ENCODE data around the gene PAM. TPM values are rescaled to one million over a fixed set of nuclear protein-coding genes. Genes with fewer than 3 reads are reported as not detected.
"Not testable (repeated sequence)": the region's sequence is repeated elsewhere in the genome, so short reads cannot be mapped to it uniquely, and the experiment has no call there.

The PAM gene
- total RNA-seq, 1 experiment from 2014 or later = 131 TPM

DNA sequence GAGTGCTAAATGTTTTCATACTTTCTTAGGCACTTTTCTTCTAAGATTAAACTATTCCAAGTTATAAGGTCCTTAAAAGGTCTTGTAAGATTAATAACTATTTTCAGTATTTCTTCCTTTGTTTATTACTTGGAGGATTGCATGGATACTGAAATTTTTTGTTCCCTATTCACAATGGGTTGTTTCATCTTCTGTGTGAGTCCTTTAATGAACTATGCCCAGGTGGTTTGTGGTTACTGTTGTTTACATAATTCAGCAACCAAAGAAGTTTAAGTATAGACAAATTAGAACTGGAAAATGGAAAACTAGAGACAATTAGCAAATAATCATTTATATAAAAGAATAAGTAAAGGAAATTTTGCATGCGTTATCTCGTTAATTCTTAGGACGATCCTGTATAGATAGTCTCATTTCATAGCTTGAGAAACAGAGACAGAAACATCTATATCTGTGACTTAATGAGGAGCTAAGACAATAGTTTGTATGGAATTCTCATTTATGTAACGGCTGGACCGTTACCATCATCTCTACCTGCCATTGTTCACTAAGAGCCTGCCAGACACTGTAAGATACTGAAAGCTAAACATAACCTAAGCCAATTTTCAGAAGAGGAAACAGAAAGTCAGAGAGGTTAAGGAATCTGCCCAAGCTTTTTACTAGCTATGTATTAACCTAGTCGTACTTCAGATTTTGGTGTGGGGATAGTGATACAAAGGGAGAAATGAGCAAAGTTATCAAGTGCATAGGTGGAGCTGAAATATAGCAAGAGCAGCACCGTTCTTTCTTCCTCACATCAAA lies 148.2 kb downstream of the PAM start:
- DNase-seq (ENCODE audit: low read depth, low spot score) (no peak), ATAC-seq (no peak; the same call in 1 of the 2 replicates)
- Histone ChIP-seq H3K36me3 (ENCODE audit: control insufficient read depth, insufficient read depth, low read length) (no peaks in the 10 kb centered on the region), H3K27ac (ENCODE audit: low read length) (no peak overlapping the region), H3K4me3 (ENCODE audit: low read depth in 2 of 2, low read length in 2 of 2) (no peak overlapping the region), H3K27me3 (ENCODE audit: control insufficient read depth, insufficient read depth, low read length) (no peaks in the 10 kb centered on the region), H3K9me3 (ENCODE audit: control insufficient read depth, insufficient read depth, low read depth, low read length) (no peaks in the 10 kb centered on the region), H3K4me1 (ENCODE audit: control insufficient read depth, insufficient read depth, low read length) (no peaks in the 10 kb centered on the region; the same call in 1 of the 2 replicates)
- CTCF ChIA-PET = interaction anchor here (0.7 kb wide), 1 partner anchor 8 kb away, joined by 4 read pairs; no protein-coding TSS in a partner anchor
- POLR2A ChIA-PET = no interaction called here
- BruUV-seq (replicated peaks) = no TSS peak
- TF ChIP-seq, protein P1, sequence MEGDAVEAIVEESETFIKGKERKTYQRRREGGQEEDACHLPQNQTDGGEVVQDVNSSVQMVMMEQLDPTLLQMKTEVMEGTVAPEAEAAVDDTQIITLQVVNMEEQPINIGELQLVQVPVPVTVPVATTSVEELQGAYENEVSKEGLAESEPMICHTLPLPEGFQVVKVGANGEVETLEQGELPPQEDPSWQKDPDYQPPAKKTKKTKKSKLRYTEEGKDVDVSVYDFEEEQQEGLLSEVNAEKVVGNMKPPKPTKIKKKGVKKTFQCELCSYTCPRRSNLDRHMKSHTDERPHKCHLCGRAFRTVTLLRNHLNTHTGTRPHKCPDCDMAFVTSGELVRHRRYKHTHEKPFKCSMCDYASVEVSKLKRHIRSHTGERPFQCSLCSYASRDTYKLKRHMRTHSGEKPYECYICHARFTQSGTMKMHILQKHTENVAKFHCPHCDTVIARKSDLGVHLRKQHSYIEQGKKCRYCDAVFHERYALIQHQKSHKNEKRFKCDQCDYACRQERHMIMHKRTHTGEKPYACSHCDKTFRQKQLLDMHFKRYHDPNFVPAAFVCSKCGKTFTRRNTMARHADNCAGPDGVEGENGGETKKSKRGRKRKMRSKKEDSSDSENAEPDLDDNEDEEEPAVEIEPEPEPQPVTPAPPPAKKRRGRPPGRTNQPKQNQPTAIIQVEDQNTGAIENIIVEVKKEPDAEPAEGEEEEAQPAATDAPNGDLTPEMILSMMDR (IDR thresholded peaks at IDR 0.05) = no peak
- TF ChIP-seq, protein P2, sequence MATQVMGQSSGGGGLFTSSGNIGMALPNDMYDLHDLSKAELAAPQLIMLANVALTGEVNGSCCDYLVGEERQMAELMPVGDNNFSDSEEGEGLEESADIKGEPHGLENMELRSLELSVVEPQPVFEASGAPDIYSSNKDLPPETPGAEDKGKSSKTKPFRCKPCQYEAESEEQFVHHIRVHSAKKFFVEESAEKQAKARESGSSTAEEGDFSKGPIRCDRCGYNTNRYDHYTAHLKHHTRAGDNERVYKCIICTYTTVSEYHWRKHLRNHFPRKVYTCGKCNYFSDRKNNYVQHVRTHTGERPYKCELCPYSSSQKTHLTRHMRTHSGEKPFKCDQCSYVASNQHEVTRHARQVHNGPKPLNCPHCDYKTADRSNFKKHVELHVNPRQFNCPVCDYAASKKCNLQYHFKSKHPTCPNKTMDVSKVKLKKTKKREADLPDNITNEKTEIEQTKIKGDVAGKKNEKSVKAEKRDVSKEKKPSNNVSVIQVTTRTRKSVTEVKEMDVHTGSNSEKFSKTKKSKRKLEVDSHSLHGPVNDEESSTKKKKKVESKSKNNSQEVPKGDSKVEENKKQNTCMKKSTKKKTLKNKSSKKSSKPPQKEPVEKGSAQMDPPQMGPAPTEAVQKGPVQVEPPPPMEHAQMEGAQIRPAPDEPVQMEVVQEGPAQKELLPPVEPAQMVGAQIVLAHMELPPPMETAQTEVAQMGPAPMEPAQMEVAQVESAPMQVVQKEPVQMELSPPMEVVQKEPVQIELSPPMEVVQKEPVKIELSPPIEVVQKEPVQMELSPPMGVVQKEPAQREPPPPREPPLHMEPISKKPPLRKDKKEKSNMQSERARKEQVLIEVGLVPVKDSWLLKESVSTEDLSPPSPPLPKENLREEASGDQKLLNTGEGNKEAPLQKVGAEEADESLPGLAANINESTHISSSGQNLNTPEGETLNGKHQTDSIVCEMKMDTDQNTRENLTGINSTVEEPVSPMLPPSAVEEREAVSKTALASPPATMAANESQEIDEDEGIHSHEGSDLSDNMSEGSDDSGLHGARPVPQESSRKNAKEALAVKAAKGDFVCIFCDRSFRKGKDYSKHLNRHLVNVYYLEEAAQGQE (IDR thresholded peaks at IDR 0.05; ENCODE audit: insufficient read depth in 1 of 2, low read depth in 2 of 2, low read length in 1 of 2) = no peak
- TF ChIP-seq POLR2AphosphoS5 (IDR thresholded peaks at IDR 0.05; ENCODE audit: low read depth, low read length) (no peak), TCF7L2 (IDR thresholded peaks at IDR 0.05; ENCODE audit: low read depth, low read length) (no peak), SIN3A (IDR thresholded peaks at IDR 0.05; ENCODE audit: borderline replicate concordance, insufficient read depth, low read depth, low read length) (no peak)
- in situ Hi-C loops (cut with HindIII; ENCODE audit: low pct_unique_long_range_greater_than_20kb, low sequenced_read_pairs) (no loop called here), intact Hi-C loops (cut with micrococcal nuclease; ENCODE audit: unreplicated experiment) (no loop called here)

DNA sequence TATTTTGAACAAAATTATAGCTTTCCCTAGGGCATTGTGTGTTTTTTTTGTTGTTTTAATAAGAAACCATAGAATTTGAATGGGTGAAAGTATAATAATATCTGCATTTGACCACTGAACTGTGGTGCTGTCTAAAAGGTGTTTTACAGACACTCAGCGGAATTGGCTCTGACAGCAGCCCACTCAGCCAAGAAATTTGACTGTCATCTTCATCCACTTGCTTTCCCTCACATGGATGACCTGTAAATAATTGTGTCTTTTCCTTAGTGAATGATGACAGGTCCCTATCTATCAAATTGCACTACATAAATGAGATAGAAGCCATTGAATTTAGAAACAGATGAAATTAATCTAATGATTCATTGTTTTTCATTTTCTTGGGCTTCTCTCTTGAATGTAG lies 150.0 kb downstream of the PAM start:
- ATAC-seq (no peak), DNase-seq (ENCODE audit: low read depth, low spot score) (no peak)
- BruUV-seq (replicated peaks) = no TSS peak
- Histone ChIP-seq H3K27me3 (ENCODE audit: control insufficient read depth, insufficient read depth, low read length) (no peaks in the 10 kb centered on the region), H3K27ac (ENCODE audit: low read length) (no peak overlapping the region), H3K36me3 (ENCODE audit: control insufficient read depth, insufficient read depth, low read length) (no peaks in the 10 kb centered on the region), H3K4me1 (ENCODE audit: control insufficient read depth, insufficient read depth, low read length) (peaks cover under 1% of the 10 kb centered on the region; the same call in 1 of the 2 replicates), H3K9me3 (ENCODE audit: control insufficient read depth, insufficient read depth, low read depth, low read length) (no peaks in the 10 kb centered on the region), H3K4me3 (ENCODE audit: low read depth in 2 of 2, low read length in 2 of 2) (no peak overlapping the region)
- TF ChIP-seq, protein P2 (IDR thresholded peaks at IDR 0.05; ENCODE audit: insufficient read depth in 1 of 2, low read depth in 2 of 2, low read length in 1 of 2) = no peak
- TF ChIP-seq SIN3A (IDR thresholded peaks at IDR 0.05; ENCODE audit: borderline replicate concordance, insufficient read depth, low read depth, low read length) (no peak), TCF7L2 (IDR thresholded peaks at IDR 0.05; ENCODE audit: low read depth, low read length) (no peak), POLR2AphosphoS5 (IDR thresholded peaks at IDR 0.05; ENCODE audit: low read depth, low read length) (no peak)
- TF ChIP-seq, protein P1 (IDR thresholded peaks at IDR 0.05) = no peak
- intact Hi-C loops (cut with micrococcal nuclease; ENCODE audit: unreplicated experiment) = no loop called here
- in situ Hi-C loops (cut with HindIII; ENCODE audit: low pct_unique_long_range_greater_than_20kb, low sequenced_read_pairs) = no loop called here
- CTCF ChIA-PET = no interaction called here
- POLR2A ChIA-PET = no interaction called here

DNA sequence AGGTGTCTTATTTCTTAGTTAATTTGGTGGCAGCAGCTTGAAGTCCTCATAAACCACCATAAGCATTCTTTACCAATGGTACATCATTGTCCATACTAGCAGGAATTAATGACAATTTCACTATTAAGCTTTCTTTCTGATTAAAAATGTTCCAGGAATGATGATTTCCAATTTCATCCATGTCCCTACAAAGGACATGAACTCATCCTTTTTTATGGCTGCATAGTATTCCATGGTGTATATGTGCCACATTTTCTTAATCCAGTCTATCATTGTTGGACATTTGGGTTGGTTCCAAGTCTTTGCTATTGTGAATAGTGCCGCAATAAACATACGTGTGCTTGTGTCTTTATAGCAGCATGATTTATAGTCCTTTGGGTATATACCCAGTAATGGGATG lies 152.0 kb downstream of the PAM start:
- in situ Hi-C loops (cut with HindIII; ENCODE audit: low pct_unique_long_range_greater_than_20kb, low sequenced_read_pairs); intact Hi-C loops (cut with micrococcal nuclease; ENCODE audit: unreplicated experiment); H3K9me3 ChIP-seq (ENCODE audit: control insufficient read depth, insufficient read depth, low read depth, low read length); ATAC-seq; H3K27me3 ChIP-seq (ENCODE audit: control insufficient read depth, insufficient read depth, low read length); BruUV-seq (replicated peaks); POLR2A ChIA-PET; DNase-seq (ENCODE audit: low read depth, low spot score); H3K4me3 ChIP-seq (ENCODE audit: low read depth in 2 of 2, low read length in 2 of 2); H3K27ac ChIP-seq (ENCODE audit: low read length); CTCF ChIA-PET; H3K36me3 ChIP-seq (ENCODE audit: control insufficient read depth, insufficient read depth, low read length): not testable (repeated sequence)
- H3K4me1 ChIP-seq (ENCODE audit: control insufficient read depth, insufficient read depth, low read length) = peaks cover 20% of the 10 kb centered on the region

All from Panc1 (cell line).